GM03348 (cell line): ENCODE data around the gene PTHLH.
A peak's percentile ranks its signal among the peaks of the same experiment; 100 is the strongest.

Experiments
- DNase-seq: peaks from one replicate; pipeline ENCODE4 v3.0.0; 2012; ENCODE audit warnings: low spot score

Gene PTHLH

GRCh38 chr12:27937768-27938167 lies 34.8 kb downstream of the PTHLH start:
- no peak for DNase-seq

GRCh38 chr12:27936196-27936595 lies 36.3 kb downstream of the PTHLH start:
- DNase-seq, result no peak

DNA sequence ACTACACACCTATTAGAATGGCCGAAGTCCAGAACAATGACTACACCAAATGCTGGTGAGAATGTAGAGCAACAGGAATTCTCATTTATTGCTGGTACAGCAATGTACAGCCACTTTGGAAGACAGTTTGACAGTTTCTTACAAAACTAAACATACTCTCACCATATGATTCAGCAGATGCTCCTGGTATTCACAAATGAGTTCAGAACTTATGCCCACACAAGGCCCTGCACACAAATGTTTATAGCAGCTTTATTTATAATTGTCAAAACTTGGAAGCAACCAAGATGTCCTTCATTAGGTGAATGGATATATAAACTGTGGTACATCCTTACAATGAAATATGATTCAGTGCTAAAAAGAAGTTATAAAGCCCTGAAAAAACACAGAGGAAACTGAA lies 38.3 kb downstream of the PTHLH start:
- DNase-seq, result no peak

GRCh38 chr12:27931390-27931789 lies 41.1 kb downstream of the PTHLH start:
- no peak for DNase-seq

GRCh38 chr12:27927347-27927746 lies 45.2 kb downstream of the PTHLH start:
- no peak for DNase-seq

DNA sequence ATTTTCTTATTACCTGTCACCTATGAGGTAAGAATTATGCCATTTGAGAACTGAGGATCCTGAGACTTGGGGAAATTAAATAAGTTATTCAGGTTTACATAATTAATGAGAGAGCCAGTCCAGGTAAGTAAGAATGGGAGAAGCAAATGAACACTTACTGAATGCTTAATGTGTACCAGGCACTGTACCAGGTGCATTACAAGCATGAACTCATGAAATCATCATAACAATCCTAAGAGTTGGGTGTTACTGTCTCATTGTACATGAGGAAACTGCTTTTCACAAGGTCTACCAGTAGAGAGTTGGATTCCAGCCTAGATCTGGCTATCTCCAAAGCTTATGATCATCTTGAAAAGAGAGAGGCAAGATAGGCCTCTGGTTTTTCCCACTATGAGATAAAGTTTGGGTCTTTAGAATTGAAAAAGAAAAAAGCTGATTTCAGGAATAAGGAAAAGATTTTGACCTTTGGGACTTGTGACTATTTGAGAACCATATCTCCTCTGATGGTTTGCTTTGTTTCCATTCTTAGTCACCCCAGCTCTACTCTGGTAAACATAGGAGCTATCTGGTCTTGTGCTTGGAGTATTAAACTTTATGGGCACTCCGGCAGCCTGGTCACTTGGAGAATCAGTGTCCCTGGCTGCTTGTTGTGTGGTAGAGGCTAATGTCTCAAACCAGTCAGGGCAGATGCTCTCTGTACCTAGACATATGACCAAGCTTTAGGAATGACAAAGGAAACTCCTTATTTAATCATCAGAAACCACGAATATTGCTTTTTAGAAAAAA lies 48.0 kb downstream of the PTHLH start:
- DNase-seq, result no peak

GRCh38 chr12:27922531-27923139 lies 49.9 kb downstream of the PTHLH start:
- DNase-seq, result peak; percentile 72

- DNase-seq, result no peak
Observed at GRCh38 chr12:27919671-27920235, 52.8 kb downstream of the PTHLH start.

GRCh38 chr12:27915536-27915935 lies 57.0 kb downstream of the PTHLH start:
- no peak for DNase-seq

GRCh38 chr12:27915021-27915420 lies 57.5 kb downstream of the PTHLH start:
- DNase-seq, result no peak

- no peak for DNase-seq
Observed at GRCh38 chr12:27913999-27914614, 58.4 kb downstream of the PTHLH start.

DNA sequence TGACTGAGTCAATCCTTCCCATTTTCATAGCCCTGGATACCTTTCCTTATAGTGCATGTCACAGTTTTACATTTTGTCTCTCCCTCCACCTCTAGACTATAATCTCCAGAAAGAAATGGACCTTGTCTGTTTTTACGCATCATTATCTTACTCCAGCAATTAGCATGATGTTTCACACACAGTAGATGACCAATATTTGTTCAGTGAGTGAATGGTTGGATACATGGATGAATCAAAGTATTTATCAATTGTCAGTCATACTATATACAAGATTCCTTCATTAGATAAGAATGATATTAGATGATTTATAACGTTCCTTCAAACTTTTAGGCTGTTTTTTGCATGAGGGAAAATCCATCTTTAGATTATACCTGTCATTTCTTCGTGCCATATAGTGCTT lies 61.1 kb downstream of the PTHLH start:
- no peak for DNase-seq
